ENCODE measurements around the gene ANGPT4.
"Not testable (repeated sequence)": the region's sequence is repeated elsewhere in the genome, so short reads cannot be mapped to it uniquely, and the experiment has no call there.

ANGPT4 gene

GRCh38 chr20:833450-834150 lies 82.5 kb downstream of the ANGPT4 start, which contains the start of gene FAM110A:
Gene FAM110A, plus strand, starts transcription at chr20:833715. Its CDS starts 11,090 bp downstream, at chr20:844805.
- Mint-ChIP-seq H3K27ac (peak within 1 kb of the TSS; percentile 96), H3K36me3 (ENCODE audit: low read depth) (peaks cover 34% of the 10 kb centered on the region), H3K4me3 (peak within 1 kb of the TSS; percentile 96), H3K27me3 (no peaks in the 10 kb centered on the region), H3K9me3 (no peaks in the 10 kb centered on the region), H3K4me1 (ENCODE audit: low read depth) (peaks cover 53% of the 10 kb centered on the region)
- intact Hi-C loops (cut with micrococcal nuclease), result loop anchor here (5.0 kb wide), 2 partner anchors 181 to 284 kb away; partner anchors contain the start of genes PSMF1 and SRXN1

- no peaks in the 10 kb centered on the region for H3K9me3 Mint-ChIP-seq
- H3K36me3 Mint-ChIP-seq (ENCODE audit: low read depth), result peaks cover 29% of the 10 kb centered on the region
Measured at GRCh38 chr20:833121-833449, 83.0 kb downstream of the ANGPT4 start.

GRCh38 chr20:831956-832355 lies 84.2 kb downstream of the ANGPT4 start:
- H3K4me3 Mint-ChIP-seq, result no peak overlapping the region
- no peak overlapping the region for H3K27ac Mint-ChIP-seq
- intact Hi-C loops (cut with micrococcal nuclease), result loop anchor here (5.0 kb wide), 2 partner anchors 180 to 285 kb away; partner anchors contain the start of genes PSMF1 and SRXN1
- H3K36me3 Mint-ChIP-seq (ENCODE audit: low read depth), result peaks cover 19% of the 10 kb centered on the region
- H3K27me3 Mint-ChIP-seq, result no peaks in the 10 kb centered on the region
- H3K4me1 Mint-ChIP-seq (ENCODE audit: low read depth), result peaks cover 37% of the 10 kb centered on the region
- no peaks in the 10 kb centered on the region for H3K9me3 Mint-ChIP-seq

More at GRCh38 chr20:833121-833449, 83.0 kb downstream of the ANGPT4 start:
- Mint-ChIP-seq H3K27ac (peak overlapping the region; percentile 96), H3K4me3 (peak overlapping the region; percentile 96), H3K27me3 (no peaks in the 10 kb centered on the region), H3K4me1 (ENCODE audit: low read depth) (peaks cover 48% of the 10 kb centered on the region)
- intact Hi-C loops (cut with micrococcal nuclease), result loop anchor here (5.0 kb wide), 2 partner anchors 181 to 284 kb away; partner anchors contain the start of genes PSMF1 and SRXN1

GRCh38 chr20:831251-831650 lies 84.9 kb downstream of the ANGPT4 start:
- Mint-ChIP-seq H3K36me3 (ENCODE audit: low read depth) (peaks cover 19% of the 10 kb centered on the region), H3K27me3 (no peaks in the 10 kb centered on the region), H3K9me3 (no peaks in the 10 kb centered on the region), H3K27ac (no peak overlapping the region), H3K4me3 (no peak overlapping the region), H3K4me1 (ENCODE audit: low read depth) (peaks cover 31% of the 10 kb centered on the region)
- intact Hi-C loops (cut with micrococcal nuclease), result loop anchor here (5.0 kb wide), 2 partner anchors 179 to 286 kb away; partner anchors contain the start of genes PSMF1 and SRXN1

GRCh38 chr20:830011-830521 lies 86.1 kb downstream of the ANGPT4 start:
- peak overlapping the region; percentile 64 for H3K27ac Mint-ChIP-seq
- peaks cover 28% of the 10 kb centered on the region for H3K4me1 Mint-ChIP-seq (ENCODE audit: low read depth)
- H3K9me3 Mint-ChIP-seq, result no peaks in the 10 kb centered on the region
- H3K4me3 Mint-ChIP-seq, result no peak overlapping the region
- peaks cover 13% of the 10 kb centered on the region for H3K36me3 Mint-ChIP-seq (ENCODE audit: low read depth)
- intact Hi-C loops (cut with micrococcal nuclease), result loop anchor here (5.0 kb wide), 2 partner anchors 178 to 287 kb away; partner anchors contain the start of genes PSMF1 and SRXN1
- no peaks in the 10 kb centered on the region for H3K27me3 Mint-ChIP-seq

- no peaks in the 10 kb centered on the region for H3K9me3 Mint-ChIP-seq
- no peaks in the 10 kb centered on the region for H3K27me3 Mint-ChIP-seq
- intact Hi-C loops (cut with micrococcal nuclease), result no loop called here
- no peak overlapping the region for H3K4me3 Mint-ChIP-seq
- H3K36me3 Mint-ChIP-seq (ENCODE audit: low read depth), result peaks cover 12% of the 10 kb centered on the region
- H3K4me1 Mint-ChIP-seq (ENCODE audit: low read depth), result peaks cover 28% of the 10 kb centered on the region
- peak overlapping the region; percentile 64 for H3K27ac Mint-ChIP-seq
Measured at GRCh38 chr20:829551-829950, 86.6 kb downstream of the ANGPT4 start.

GRCh38 chr20:828987-829386 lies 87.1 kb downstream of the ANGPT4 start:
- Mint-ChIP-seq H3K27me3 (no peaks in the 10 kb centered on the region), H3K4me1 (ENCODE audit: low read depth) (peaks cover 28% of the 10 kb centered on the region), H3K4me3 (no peak overlapping the region), H3K27ac (peak overlapping the region; percentile 64), H3K9me3 (no peaks in the 10 kb centered on the region), H3K36me3 (ENCODE audit: low read depth) (peaks cover 6% of the 10 kb centered on the region)
- intact Hi-C loops (cut with micrococcal nuclease), result no loop called here

- H3K36me3 Mint-ChIP-seq (ENCODE audit: low read depth); H3K9me3 Mint-ChIP-seq; intact Hi-C loops (cut with micrococcal nuclease); H3K27me3 Mint-ChIP-seq; H3K27ac Mint-ChIP-seq; H3K4me3 Mint-ChIP-seq: not testable (repeated sequence)
- H3K4me1 Mint-ChIP-seq (ENCODE audit: low read depth), result peaks cover 22% of the 10 kb centered on the region
Measured at GRCh38 chr20:827981-828380, 88.2 kb downstream of the ANGPT4 start.

- intact Hi-C loops (cut with micrococcal nuclease), result no loop called here
- Mint-ChIP-seq H3K27ac (no peak overlapping the region), H3K4me3 (no peak overlapping the region), H3K27me3 (peaks cover 3% of the 10 kb centered on the region), H3K4me1 (ENCODE audit: low read depth) (peaks cover 21% of the 10 kb centered on the region), H3K9me3 (no peaks in the 10 kb centered on the region), H3K36me3 (ENCODE audit: low read depth) (no peaks in the 10 kb centered on the region)
Measured at GRCh38 chr20:826695-827323, 89.3 kb downstream of the ANGPT4 start.

GRCh38 chr20:825710-826421 lies 90.3 kb downstream of the ANGPT4 start:
- Mint-ChIP-seq H3K27me3 (peaks cover 3% of the 10 kb centered on the region), H3K9me3 (no peaks in the 10 kb centered on the region), H3K36me3 (ENCODE audit: low read depth) (no peaks in the 10 kb centered on the region), H3K4me3 (no peak overlapping the region), H3K4me1 (ENCODE audit: low read depth) (peaks cover 21% of the 10 kb centered on the region), H3K27ac (no peak overlapping the region)
- intact Hi-C loops (cut with micrococcal nuclease), result no loop called here

- no peaks in the 10 kb centered on the region for H3K9me3 Mint-ChIP-seq
- no peaks in the 10 kb centered on the region for H3K36me3 Mint-ChIP-seq (ENCODE audit: low read depth)
- H3K27me3 Mint-ChIP-seq, result peaks cover 7% of the 10 kb centered on the region
- no peak overlapping the region for H3K4me3 Mint-ChIP-seq
- H3K27ac Mint-ChIP-seq, result no peak overlapping the region
- peaks cover 21% of the 10 kb centered on the region for H3K4me1 Mint-ChIP-seq (ENCODE audit: low read depth)
- intact Hi-C loops (cut with micrococcal nuclease), result no loop called here
Measured at GRCh38 chr20:824916-825315, 91.2 kb downstream of the ANGPT4 start.

- no peak overlapping the region for H3K4me3 Mint-ChIP-seq
- H3K4me1 Mint-ChIP-seq (ENCODE audit: low read depth), result peaks cover 21% of the 10 kb centered on the region
- no peaks in the 10 kb centered on the region for H3K36me3 Mint-ChIP-seq (ENCODE audit: low read depth)
- H3K9me3 Mint-ChIP-seq, result no peaks in the 10 kb centered on the region
- intact Hi-C loops (cut with micrococcal nuclease), result no loop called here
- peaks cover 11% of the 10 kb centered on the region for H3K27me3 Mint-ChIP-seq
- no peak overlapping the region for H3K27ac Mint-ChIP-seq
Measured at GRCh38 chr20:824490-824889, 91.6 kb downstream of the ANGPT4 start.

- H3K36me3 Mint-ChIP-seq (ENCODE audit: low read depth), result no peaks in the 10 kb centered on the region
- H3K9me3 Mint-ChIP-seq, result no peaks in the 10 kb centered on the region
- no peak overlapping the region for H3K4me3 Mint-ChIP-seq
- peaks cover 14% of the 10 kb centered on the region for H3K4me1 Mint-ChIP-seq (ENCODE audit: low read depth)
- intact Hi-C loops (cut with micrococcal nuclease), result no loop called here
- H3K27ac Mint-ChIP-seq, result no peak overlapping the region
- H3K27me3 Mint-ChIP-seq, result peaks cover 13% of the 10 kb centered on the region
Measured at GRCh38 chr20:823574-823902, 92.6 kb downstream of the ANGPT4 start.

All from dendritic cell treated with granulocyte-macrophage colony-stimulating factor and Interleukin-4, amounts not matched to agents 40 ng/mL and 50 ng/mL, for 4 days (primary cell).